Ovary (tissue), 9 donors: ENCODE measurements around the gene THBS3. TPM values are rescaled to one million over a fixed set of nuclear protein-coding genes. Genes with fewer than 3 reads are reported as not detected.
"Not testable (repeated sequence)": the region's sequence is repeated elsewhere in the genome, so short reads cannot be mapped to it uniquely, and the experiment has no call there.

ENCODE experiments used
- DNase-seq, 5 donors: peaks; one replicate each; pipeline ENCODE4 v3.0.0-alpha.2; 2019 to 2020
- H3K27ac ChIP-seq, 2 donors: fragments of 200-600 bp; one replicate each; pipeline versions ENCODE4 v1.5.1 to v1.8.0; 2019 to 2022
- H3K27me3 ChIP-seq: fragments of 200-600 bp; one replicate; pipeline ENCODE4 v1.8.0; 2022
- H3K36me3 ChIP-seq: fragments of 200-600 bp; sonication (generic); one replicate; pipeline ENCODE4 v1.5.1; 2019
- H3K4me1 ChIP-seq: one replicate; pipeline ENCODE4 v1.8.1; 2013; ENCODE audit warnings: mild to moderate bottlenecking, moderate library complexity; ENCODE audit not compliant: insufficient read depth
- H3K4me3 ChIP-seq: fragments of 200-600 bp; sonication (generic); one replicate; pipeline ENCODE4 v1.5.1; 2017
- H3K9me3 ChIP-seq, 2 donors: fragments of 200-600 bp in 1 of 2; sonication (generic) in 1 of 2; one replicate each; pipeline versions ENCODE4 v1.5.1 to v1.8.1; 2013 to 2019; ENCODE audit warnings: mild to moderate bottlenecking in 1 of 2, moderate library complexity in 1 of 2
- CTCF ChIP-seq, 3 donors: fragments of 450-650 bp in 2 of 3; fragments of 200-600 bp in 1 of 3; IDR thresholded peaks; one replicate each; pipeline versions ENCODE4 v1.5.1 to v1.8.0; 2016 to 2022; ENCODE audit warnings: antibody characterized with exemption in 3 of 3, mild to moderate bottlenecking in 1 of 3
- EP300 ChIP-seq: sonication (generic); formaldehyde crosslinking; IDR thresholded peaks from one replicate; pipeline ENCODE4 v1.6.1; 2017; ENCODE audit warnings: antibody characterized with exemption
- POLR2A ChIP-seq: fragments of 450-650 bp; IDR thresholded peaks from one replicate; pipeline ENCODE4 v1.6.1; 2017; ENCODE audit warnings: antibody characterized with exemption, mild to moderate bottlenecking, moderate library complexity
- WGBS, 3 donors: extraction: QIAGEN DNeasy Blood & Tissue Kit in 1 of 3; methylation state at CpG; one replicate each; pipeline versions ENCODE4 v1.1.5 to v1.1.7; 2013 to 2017; 5-methylcytosine and 5-hydroxymethylcytosine counted together
- intact Hi-C, 4 donors: fragments of 100-400 bp; cut with DNase I; formaldehyde crosslinking; loops; one replicate each; pipeline versions ENCODE4 v1.11.0 to v1.15.1; 2022 to 2023
- polyA plus RNA-seq, 2 donors: library from polyadenylated mRNA; stranded (reverse); fragments of 200-250 nt in 1 of 2; fragments of 350-450 nt in 1 of 2; fragmentation: Illumina TruSeq in 1 of 2; extraction: RNeasy Lipid Tissue Mini Kit (QIAGEN cat#74804) in 1 of 2; gene quantifications; one replicate each; pipeline ENCODE4 v1.2.3, GENCODE V29; 2013 to 2014
- total RNA-seq, 7 donors: library from RNA; depleted of rRNA in 2 of 7; stranded (reverse); fragments of >200 nt in 2 of 7; fragmentation: NEBNext Ultra II Directional in 3 of 7; extraction: Animal tissue kit (Norgen Biotek cat#: 25700) in 3 of 7; gene quantifications; one replicate each; pipeline versions ENCODE4 v1.1.0 to v1.2.4, GENCODE V29; 2016 to 2023
- donor health status: DM: no; HTN: no; CAD: no; lungs with moderate emphysema.
- donor health status: DM: no; HTN: no; CAD: no.
- donor health status: Bipolar disorder and iron deficiency.
- donor health status: DM: yes; HTN: yes; CAD: no.
- donor health status: DM: no; HTN: no; CAD: no.
- donor health status: DM: yes; HTN: yes; CAD: no.

THBS3 gene
- total and polyA plus RNA-seq, 9 donors, result 19.9 to 50.2 (median 28.2) TPM

- peak in 3 of 5 donors; percentile 56 to 76 (median 61) for DNase-seq
- Histone ChIP-seq H3K4me1 (peaks cover 2% of the 10 kb centered on the region), H3K9me3 (no peaks in the 10 kb centered on the region), H3K27me3 (no peaks in the 10 kb centered on the region), H3K36me3 (no peaks in the 10 kb centered on the region), H3K27ac (no peak overlapping the region), H3K4me3 (peak overlapping the region; percentile 35)
- TF ChIP-seq POLR2A (no peak), CTCF (IDR thresholded peaks at IDR 0.05) (no peak), EP300 (no peak)
- intact Hi-C loops, result loop anchor here in 1 of 4 donors (5.0 kb wide), 1 partner anchor 34 kb away; the partner anchor contains the start of genes MTX1 and THBS3
- 10 to 11% (median 11%) methylated on average over 4 of the region's 4 CpGs for WGBS, 3 donors
Observed at GRCh38 chr1:155241069-155241679, 33.5 kb upstream of the THBS3 start.

GRCh38 chr1:155236451-155236850 lies 28.8 kb upstream of the THBS3 start:
- Histone ChIP-seq H3K27me3 (no peaks in the 10 kb centered on the region), H3K4me1 (peaks cover 11% of the 10 kb centered on the region), H3K9me3 (no peaks in the 10 kb centered on the region), H3K4me3 (no peak overlapping the region), H3K36me3 (no peaks in the 10 kb centered on the region), H3K27ac (no peak overlapping the region)
- 72 to 81% (median 80%) methylated on average over 5 of the region's 5 CpGs for WGBS, 3 donors
- no peak for TF ChIP-seq POLR2A
- TF ChIP-seq CTCF (IDR thresholded peaks at IDR 0.05), result no peak
- no peak for DNase-seq
- intact Hi-C loops, result no loop called here

- DNase-seq, intact Hi-C loops, H3K9me3 ChIP-seq, H3K4me3 ChIP-seq, H3K27ac ChIP-seq, H3K27me3 ChIP-seq, H3K36me3 ChIP-seq, H3K4me1 ChIP-seq: not testable (repeated sequence)
- WGBS, 3 donors, result 86 to 92% (median 91%) methylated on average over 5 to 8 of the region's 9 CpGs
Observed at GRCh38 chr1:155235375-155235774, 27.7 kb upstream of the THBS3 start.

GRCh38 chr1:155233502-155233901 lies 25.8 kb upstream of the THBS3 start:
- H3K4me1 ChIP-seq, H3K27ac ChIP-seq, H3K27me3 ChIP-seq, intact Hi-C loops, H3K4me3 ChIP-seq, H3K9me3 ChIP-seq, DNase-seq, H3K36me3 ChIP-seq: not testable (repeated sequence)
- WGBS, 3 donors, result 100% methylated on average over 1 to 2 of the region's 5 CpGs

GRCh38 chr1:155232001-155232978 lies 24.6 kb upstream of the THBS3 start:
- H3K4me3 ChIP-seq, H3K9me3 ChIP-seq, H3K4me1 ChIP-seq, H3K36me3 ChIP-seq, intact Hi-C loops, H3K27me3 ChIP-seq: not testable (repeated sequence)
- 25 to 36% (median 30%) methylated on average over 13 of the region's 13 CpGs for WGBS, 3 donors
- peak; percentile 76 to 87 (median 85) for DNase-seq
- H3K27ac ChIP-seq, result peak overlapping the region in 1 of 2 donors; percentile 45

GRCh38 chr1:155231302-155231701 lies 23.6 kb upstream of the THBS3 start:
- intact Hi-C loops, H3K9me3 ChIP-seq, H3K27me3 ChIP-seq, H3K4me1 ChIP-seq, H3K4me3 ChIP-seq, DNase-seq, H3K27ac ChIP-seq, H3K36me3 ChIP-seq: not testable (repeated sequence)
- WGBS, 3 donors, result 54 to 80% (median 62%) methylated on average over 3 of the region's 3 CpGs
